Transverse colon (tissue), 3 donors: Measurements from ENCODE around the gene GPI.

Experiments
- EP300 ChIP-seq: sonication (generic); formaldehyde crosslinking; IDR thresholded peaks from one replicate; pipeline ENCODE4 v1.6.1; 2017; ENCODE audit warnings: antibody characterized with exemption, low read depth
- POLR2A ChIP-seq: fragments of 450-650 bp; IDR thresholded peaks from one replicate; pipeline ENCODE4 v1.6.1; 2016; ENCODE audit warnings: antibody characterized with exemption, mild to moderate bottlenecking, moderate library complexity
- TF ChIP-seq, protein P1 (sequence below), 5 experiments: fragments of 200-600 bp in 3 of 5; fragments of 450-650 bp in 2 of 5; sonication (generic) in 3 of 5; IDR thresholded peaks; 1 replicate in 2 of 5; 2 replicates in 3 of 5; pipeline ENCODE4 v1.5.1; 2016 to 2017; ENCODE audit warnings: antibody characterized with exemption in 5 of 5, inconsistent platforms in 3 of 5, mild to moderate bottlenecking in 2 of 5, moderate library complexity in 1 of 5

- TF ChIP-seq POLR2A (no peak), EP300 (no peak)
- TF ChIP-seq, protein P1, sequence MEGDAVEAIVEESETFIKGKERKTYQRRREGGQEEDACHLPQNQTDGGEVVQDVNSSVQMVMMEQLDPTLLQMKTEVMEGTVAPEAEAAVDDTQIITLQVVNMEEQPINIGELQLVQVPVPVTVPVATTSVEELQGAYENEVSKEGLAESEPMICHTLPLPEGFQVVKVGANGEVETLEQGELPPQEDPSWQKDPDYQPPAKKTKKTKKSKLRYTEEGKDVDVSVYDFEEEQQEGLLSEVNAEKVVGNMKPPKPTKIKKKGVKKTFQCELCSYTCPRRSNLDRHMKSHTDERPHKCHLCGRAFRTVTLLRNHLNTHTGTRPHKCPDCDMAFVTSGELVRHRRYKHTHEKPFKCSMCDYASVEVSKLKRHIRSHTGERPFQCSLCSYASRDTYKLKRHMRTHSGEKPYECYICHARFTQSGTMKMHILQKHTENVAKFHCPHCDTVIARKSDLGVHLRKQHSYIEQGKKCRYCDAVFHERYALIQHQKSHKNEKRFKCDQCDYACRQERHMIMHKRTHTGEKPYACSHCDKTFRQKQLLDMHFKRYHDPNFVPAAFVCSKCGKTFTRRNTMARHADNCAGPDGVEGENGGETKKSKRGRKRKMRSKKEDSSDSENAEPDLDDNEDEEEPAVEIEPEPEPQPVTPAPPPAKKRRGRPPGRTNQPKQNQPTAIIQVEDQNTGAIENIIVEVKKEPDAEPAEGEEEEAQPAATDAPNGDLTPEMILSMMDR (IDR thresholded peaks at IDR 0.05): no peak
These were observed 2.6 kb downstream of the GPI start for GRCh38 chr19:34367624-34367957.
